CD4-positive, alpha-beta T cell treated with Interleukin-4 for 4 hours (primary cell): Measurements from ENCODE around the gene PEX14.

Experiments
- DNase-seq: peaks from one replicate; pipeline ENCODE4 v3.0.0-alpha.2; 2020

Gene PEX14

DNA sequence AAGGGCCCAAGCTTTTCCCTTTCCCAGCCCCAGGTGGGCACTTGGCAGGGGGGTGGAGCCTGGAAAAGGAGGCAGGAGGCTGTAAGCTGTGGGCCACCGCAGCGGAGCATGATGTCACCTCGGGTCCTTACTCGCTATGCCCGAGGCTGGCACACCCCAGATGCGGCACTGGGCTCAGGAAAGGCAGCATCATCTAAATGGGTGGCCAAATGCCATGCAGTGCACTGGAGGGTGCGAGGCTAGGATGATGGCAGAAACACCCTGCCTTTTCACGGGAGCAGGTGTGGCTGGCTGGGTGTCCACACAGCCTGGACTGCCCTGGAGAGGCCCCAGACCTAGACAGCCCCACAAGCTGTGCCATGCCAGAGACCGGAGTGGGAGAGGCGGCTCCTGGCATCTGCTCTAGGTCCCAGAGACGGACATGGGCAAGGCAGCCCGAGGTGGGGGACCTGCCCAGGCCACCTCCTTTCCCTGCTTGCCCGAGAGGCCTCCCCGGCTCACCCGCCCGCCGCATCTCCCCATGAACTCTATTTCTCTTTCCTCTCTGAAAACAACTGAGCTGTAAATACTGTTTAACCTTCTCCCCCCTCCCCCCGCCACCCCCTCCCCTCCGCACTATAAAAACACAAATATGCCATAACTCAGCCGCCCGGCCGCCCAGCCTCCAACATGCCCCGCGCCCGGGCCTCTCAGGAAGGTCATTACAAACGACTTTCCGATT is 197.0 kb downstream of the PEX14 start:
- DNase-seq = no peak

GRCh38 chr1:10672343-10673050 is 197.7 kb downstream of the PEX14 start:
- no peak for DNase-seq

DNA sequence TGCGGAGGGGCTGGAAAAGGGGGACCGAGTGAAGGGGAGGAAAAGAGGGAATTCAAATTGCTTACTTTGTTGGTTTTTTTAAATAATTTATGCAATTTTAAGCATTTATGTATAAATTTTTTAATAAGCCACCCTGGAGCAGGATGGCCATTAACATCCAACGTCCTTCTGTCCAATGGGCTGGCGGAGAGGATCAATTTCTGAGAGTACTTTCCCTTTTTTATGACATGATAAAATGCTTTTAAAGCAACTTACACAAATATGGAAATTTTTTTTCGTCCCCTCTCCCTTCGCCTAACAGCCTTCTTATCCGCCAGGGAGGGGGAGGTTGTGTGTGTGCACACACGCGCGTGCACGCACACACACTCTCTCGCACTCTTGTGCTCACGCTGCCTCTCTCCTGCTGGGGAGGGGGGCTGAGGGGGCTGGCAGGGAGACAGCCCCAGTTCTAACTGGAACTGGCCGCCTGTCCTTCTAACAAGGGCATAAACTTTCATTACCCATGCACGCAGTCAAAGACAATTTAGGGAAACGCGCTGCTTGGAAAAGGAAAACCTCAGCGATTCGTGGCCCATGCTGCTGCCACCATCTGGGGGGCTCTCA is 198.5 kb downstream of the PEX14 start:
- DNase-seq = no peak

DNA sequence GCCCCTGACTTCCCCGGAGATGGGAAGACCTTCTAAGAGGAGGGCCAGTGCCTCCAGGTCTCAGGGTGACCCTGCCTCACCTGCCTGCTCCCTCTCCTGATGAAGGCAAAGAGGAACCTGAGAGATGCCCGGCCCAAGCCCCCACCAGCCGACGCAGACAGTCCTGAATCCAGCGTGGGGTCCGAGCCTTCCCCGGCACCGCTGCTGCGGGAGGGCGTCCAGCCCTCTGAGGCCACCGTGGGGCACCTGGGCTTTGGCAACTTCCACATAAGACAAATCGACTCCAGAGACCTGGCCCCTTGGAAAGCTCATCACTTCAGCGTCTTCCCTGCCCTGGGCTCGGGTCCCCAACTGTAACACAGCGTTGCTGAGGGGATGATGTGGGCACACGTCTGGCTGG is 199.5 kb downstream of the PEX14 start:
- no peak for DNase-seq

DNA sequence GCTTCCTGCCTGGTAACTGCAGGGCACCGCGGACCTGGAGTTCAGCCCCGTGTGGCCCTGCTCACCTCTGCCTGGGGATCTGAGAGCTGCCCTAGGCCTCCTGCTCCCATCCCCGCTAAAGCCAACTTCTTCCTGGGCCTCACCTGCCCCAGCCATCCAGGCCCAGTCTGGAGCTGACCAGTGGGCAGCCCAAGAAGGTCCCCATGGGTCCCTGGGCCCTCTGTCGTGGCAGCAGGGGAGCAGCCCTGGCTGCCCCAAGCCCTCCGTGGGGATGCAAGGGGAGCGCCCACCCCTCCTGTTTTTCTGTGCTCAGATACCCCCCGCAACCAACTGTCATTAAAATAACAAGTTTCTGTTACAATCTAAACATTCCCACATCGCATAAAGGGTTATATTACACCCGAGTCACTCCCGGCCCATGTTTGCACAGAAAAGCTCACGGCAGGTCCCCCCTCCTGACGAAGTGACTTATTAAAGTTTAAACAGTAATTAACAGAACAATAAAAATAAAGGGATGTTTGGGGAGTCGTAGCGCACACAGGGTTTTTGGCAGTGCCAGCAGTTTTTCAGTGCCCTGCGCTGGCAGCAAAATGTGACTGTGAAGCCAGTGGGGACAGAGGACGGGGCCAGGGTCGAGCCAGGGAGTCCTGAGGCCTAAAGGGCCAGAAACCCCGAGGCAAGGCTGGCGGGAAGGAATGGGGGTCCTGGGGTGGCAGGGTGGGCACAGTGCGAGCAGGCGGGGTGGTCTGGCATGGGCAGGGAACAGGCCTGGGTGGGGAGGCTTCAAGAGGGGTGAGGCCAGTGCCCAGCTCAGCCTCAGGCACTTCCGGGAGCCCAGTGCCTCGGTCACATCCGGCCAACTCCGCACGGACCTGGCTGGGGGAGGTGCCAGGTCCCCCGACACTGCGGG is 200.2 kb downstream of the PEX14 start:
- no peak for DNase-seq

DNA sequence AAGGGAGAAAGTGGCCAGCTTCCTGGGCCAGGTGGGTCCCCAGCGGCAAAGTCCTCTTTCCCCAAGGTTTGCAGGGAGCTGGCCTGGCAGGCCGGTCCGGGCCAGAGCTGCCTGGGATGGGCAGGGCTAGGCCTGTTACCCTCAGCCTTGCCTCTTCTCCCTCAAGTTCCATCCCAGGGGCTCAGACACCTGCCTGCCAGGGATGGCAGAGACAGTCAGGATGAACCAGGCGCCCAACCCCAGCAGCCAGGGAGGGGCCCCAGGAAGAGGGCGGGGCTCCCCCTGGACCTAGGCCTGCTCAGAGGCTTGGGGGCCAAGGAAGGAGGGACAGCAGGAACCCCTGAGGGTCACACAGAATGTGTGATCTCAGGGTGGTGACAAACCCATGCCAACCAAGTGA is 201.1 kb downstream of the PEX14 start:
- DNase-seq = no peak

DNA sequence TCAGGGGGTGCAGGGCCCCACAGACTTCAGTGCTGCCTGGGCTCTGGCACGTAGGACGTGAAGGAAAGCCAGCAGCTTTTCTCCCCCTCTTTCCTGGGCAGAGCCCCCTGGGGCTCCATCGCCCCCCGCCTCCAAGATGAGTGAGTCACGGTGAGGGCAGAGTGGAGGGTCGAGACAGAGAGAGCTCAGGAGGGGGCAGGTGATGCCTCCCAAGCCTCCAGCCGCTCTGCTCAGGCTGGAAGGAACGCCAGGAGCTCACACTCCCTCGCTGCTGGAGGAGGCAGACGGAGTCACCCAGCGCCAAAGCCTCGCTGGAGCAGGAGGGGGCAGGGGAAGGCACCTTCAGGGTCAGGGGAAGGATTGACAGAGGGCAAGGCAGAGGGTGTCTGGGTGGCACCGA is 202.2 kb downstream of the PEX14 start:
- no peak for DNase-seq

GRCh38 chr1:10677491-10678391 is 203.0 kb downstream of the PEX14 start:
- no peak for DNase-seq

GRCh38 chr1:10678402-10678801 is 203.7 kb downstream of the PEX14 start:
- no peak for DNase-seq

DNA sequence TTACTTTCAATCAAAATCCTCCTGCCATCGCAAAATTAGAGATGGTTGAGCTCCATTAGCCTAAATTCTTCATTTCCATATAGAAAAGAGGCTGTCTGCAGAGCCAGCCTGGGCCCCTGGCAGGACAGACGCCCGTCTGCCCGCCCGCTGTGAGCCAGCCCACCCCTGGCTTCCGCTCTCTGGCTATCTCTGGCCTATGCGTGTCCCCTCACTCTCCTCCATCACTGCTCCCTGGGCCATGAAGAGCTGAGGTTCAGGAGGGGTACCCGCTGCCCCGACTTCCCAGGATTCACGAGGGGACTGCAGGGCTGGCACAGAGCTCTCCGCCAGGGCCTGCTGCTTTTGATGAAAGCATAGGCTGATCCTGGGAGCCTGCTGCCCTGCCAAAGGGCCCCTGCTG is 204.1 kb downstream of the PEX14 start:
- no peak for DNase-seq

DNA sequence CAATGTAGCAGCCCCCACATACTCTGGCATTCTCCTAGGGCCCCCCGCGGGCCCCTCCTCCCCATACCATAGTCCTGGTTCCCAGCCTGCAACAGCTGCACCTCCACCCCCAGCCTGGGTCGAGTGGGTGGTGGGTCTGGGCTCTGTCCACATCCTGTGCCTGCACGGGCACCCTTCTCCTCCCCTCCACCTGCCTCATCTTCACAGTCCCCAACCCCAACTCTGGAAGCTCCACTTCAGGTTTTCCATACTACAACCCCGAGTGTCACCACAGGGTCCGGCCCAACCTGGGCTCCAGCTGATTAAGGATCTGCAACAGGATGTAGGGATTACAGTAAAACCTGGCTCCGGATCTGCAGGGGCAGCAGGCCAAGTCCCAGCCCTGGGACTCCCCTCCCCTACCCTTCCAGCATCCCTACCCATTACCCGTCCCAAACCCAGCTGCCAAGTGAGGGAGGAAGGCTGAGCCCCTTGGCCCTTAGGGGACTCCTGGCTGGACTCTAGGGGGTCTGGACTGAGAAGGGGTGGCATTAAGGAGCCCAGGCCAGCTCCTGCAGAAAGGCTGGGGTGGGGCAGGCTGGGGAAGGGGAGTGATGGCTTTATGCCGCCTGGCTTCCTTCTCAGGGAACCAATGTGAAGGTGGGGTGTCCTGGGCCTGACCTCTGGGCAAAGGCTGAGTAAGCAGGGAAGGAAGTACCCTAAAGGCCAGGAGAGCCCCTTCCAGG is 204.9 kb downstream of the PEX14 start:
- DNase-seq = no peak
